ENCODE data around the gene ODC1.

Gene ODC1

DNA sequence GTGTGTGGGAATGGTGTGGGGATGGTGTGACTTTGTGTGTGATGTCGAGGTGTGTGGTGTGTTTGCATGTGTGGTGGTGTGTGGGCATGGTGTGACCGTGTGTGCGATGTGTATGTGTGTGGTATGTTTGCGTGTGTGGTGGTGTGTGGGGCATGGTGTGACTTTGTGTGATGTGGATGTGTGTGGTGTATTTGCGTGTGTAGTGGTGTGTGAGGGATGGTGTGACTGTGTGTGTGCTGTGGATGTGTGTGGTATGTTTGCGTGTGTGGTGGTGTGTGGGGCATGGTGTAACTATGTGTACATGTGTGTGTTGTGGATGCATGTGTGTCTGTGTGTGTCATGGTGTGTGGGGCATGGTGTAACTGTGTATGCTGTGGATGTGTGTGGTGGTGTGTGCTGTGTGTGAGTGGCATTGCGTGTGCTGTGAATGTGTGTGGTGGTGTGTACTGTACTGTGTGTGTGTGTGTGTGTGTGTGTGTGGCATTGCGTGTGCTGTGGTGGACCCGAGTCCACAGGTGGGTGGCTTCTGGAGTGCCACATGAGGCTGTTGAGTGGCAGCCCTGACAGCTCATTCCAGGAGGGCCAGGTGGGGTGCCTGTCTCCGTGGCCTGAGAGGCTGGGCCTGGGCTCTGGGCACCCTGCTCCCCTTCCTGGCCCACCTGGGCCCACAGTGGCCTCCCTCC lies 14.7 kb downstream of the ODC1 start:
- no peak for DNase-seq

- no peak for DNase-seq
Observed at GRCh38 chr2:10432311-10433181, 15.6 kb downstream of the ODC1 start.

- no peak for DNase-seq
Observed at GRCh38 chr2:10431797-10432196, 16.3 kb downstream of the ODC1 start.

- no peak for DNase-seq
Observed at GRCh38 chr2:10430886-10431622, 17.1 kb downstream of the ODC1 start.

DNA sequence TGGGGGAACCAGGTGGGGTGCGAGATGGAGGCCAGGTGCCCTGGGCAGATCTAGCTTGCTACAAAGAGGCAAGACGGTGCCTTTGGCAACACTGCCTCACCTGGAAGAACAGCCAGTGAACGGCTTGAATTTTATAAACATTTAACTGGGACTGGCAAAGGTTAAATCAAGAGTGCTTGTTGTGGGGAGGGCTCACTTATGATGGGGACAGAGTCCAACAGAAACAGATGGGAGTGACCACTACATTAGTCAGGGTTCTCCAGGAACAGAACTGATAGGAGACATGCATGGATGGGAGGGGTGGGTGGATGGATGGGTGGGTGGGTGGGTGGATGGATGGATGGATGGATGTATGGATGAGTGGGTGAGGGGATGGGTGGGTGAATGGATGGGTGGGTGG lies 19.2 kb downstream of the ODC1 start:
- no peak for DNase-seq

- no peak for DNase-seq
Observed at GRCh38 chr2:10428355-10428754, 19.8 kb downstream of the ODC1 start.

DNA sequence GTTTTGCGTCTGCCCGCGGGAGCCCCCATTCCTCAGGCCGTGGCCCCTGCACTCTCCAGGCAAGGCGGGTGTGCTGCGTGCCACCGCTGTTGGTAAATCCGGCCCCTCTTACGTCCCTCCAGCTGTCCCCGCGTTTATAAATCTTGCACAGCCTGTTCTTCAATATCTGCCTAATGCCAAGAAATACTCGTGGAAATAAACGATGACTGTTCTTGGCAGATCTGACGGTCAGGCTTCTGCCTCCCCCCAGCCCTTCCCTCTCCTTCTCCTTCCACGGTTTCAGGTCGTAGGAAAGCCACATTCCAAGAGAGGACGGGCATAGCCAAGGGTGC lies 20.5 kb downstream of the ODC1 start:
- DNase-seq = no peak

GRCh38 chr2:10426726-10427617 lies 21.2 kb downstream of the ODC1 start:
- DNase-seq = no peak

- no peak for DNase-seq
Observed at GRCh38 chr2:10425699-10426098, 22.4 kb downstream of the ODC1 start.

GRCh38 chr2:10424916-10425505 lies 23.1 kb downstream of the ODC1 start:
- DNase-seq = no peak

GRCh38 chr2:10424051-10424450 lies 24.1 kb downstream of the ODC1 start:
- DNase-seq = no peak

DNA sequence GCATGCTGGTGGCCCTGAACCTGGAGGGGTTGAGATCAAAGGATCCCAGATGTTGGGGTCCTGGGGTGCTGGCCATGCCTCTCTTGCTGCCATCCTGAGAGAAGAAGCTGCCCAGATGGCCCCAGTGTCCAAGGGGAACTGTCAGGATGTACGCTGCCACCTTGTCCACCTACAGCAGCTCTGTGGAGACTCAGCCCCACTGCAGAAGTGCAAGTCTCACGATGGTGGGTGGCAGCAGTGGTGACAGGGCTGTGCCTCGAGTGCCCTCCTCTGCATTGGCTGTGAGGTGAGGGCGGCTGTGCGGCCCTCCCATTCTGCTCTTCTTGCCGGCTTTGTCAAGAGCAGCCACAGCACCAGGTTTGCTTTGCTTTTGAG lies 24.7 kb downstream of the ODC1 start:
- no peak for DNase-seq

- no peak for DNase-seq
Observed at GRCh38 chr2:10422732-10423399, 25.3 kb downstream of the ODC1 start.

GRCh38 chr2:10422251-10422650 lies 25.9 kb downstream of the ODC1 start:
- no peak for DNase-seq

DNA sequence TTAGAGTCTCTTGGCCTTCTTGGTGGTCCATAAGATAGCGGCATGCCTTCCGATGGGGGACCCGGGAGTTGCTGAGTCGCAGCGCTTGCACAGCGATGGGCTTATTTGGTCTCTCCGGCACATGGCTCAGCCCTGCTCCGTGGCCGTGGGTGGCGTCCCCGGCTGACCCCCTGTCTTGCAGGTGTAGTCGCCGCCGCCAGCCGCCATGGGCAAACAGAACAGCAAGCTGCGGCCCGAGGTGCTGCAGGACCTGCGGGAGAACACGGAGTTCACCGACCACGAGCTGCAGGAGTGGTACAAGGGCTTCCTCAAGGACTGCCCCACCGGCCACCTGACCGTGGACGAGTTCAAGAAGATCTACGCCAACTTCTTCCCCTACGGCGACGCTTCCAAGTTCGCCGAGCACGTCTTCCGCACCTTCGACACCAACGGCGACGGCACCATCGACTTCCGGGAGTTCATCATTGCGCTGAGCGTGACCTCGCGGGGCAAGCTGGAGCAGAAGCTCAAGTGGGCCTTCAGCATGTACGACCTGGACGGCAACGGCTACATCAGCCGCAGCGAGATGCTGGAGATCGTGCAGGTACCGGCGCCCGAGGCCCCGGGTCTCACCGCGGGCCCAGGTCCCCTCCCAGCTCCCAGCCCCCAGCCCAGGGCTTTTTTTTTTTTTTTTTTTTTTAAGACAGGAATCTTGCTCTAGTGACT lies 28.4 kb downstream of the ODC1 start:
- DNase-seq = no peak

DNA sequence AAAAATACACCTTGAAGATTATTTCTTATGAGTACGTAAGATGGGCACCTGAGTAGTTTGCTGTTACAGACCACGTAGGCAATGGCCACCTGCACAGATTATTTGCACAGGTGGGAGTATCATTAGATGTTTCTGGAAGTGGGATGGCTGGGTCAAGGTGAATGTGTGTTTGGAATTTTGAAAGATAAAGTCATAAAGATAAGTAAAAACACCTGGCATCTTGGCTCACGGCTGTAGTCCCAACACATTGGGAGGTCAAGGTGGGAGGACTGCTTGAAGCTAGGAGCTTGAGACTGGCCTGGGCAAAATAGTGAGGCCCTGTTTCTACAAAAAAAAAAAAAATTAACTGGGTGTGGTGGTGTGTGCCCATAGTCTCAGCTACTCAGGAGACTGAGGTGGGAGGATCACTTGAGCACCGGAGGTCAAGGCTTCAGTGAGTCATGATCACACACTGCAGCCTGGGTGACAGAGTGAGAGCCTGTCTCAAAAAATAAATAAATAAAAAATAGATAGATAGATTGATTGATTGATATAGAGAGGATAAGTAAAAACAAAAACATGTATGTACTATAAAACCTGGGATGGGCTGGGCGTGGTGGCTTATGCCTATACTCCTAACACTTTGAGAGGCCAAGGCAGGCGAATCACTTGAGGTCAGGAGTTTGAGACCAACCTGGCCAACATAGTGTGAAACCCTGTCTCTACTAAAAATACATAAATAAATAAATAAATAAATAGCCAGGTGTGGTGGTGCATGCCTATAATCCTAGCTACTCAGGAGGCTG lies 30.4 kb downstream of the ODC1 start:
- no peak for DNase-seq

DNA sequence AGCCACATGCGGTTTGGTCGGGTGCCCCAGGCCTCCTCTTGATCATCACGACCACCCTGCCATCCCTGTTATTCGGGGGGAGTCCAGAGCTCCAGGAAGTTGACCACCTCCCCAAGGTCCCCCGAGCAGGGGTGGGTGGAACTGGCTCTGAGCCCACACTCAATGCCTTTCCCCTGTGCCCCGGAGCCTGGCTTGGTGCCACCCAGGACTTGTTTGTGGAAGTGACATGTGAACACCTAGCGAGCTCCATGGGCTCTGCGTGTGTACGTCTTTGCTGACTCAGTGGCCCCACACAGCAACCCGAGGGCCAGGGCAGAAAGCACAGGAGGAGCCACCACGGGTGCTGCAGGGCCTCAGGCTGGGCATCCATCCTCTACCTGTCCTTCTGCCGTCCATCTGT lies 32.5 kb downstream of the ODC1 start:
- DNase-seq = no peak

DNA sequence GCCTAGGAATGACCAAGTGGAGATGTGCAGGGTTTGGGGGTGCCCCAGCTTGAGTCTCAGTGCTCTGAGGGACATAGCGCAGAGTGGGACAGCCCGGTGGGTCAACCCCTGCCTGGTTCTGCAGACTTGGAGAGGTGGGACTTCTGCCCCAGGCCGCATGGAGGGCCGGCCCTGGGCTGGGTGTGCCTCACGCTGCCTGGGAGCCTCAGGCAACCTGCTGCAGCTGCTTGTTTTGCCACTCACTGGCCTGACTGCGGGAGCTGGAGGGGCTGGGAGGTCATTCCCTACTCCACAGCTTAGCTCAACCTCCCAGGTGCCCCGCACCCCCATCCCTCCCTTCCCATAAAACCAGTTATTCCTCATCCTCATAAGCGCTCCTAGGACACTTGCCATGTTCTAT lies 33.1 kb downstream of the ODC1 start:
- no peak for DNase-seq

DNA sequence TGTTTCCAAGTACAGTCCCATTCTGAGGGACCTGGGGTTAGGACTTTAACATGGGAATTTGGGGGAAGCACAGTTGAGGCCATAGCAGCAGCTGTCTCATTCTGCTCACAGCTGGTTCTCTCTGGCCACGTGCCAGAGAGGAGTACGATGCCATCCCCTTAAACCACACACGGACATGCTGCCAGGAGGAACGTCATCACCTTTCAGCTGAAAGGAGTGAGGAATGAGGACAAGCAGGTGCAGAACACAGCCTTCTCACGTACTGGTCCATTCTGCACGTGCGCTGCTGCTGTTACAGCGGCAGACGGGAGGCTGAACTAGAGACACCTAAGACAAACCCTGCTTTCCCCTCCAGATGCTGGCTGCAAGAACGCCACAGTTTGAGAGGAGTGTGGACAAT lies 33.5 kb downstream of the ODC1 start:
- no peak for DNase-seq

DNA sequence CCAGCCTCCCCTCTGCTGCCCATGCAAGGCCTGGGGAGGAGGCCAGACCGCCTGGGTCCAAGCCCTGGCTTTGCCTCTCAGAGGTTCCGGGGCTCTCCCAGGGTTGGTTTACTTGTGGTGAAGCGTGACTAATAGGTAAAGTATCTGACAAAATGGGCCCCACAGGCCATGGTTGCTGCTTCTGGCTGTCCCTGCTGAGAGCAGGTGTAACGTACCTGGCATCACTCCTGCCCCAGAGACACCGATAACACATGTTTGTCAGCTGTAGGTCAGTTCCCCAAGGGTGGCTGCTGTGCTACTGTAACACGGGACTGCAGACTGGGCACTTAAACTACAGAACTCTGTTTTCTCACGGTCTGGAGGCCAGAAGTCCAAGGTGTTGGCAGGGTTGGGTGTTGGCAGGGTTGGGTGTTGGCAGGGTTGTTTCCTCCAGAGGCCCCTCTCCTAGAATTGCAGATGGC lies 34.1 kb downstream of the ODC1 start:
- no peak for DNase-seq

All from activated CD4-positive, alpha-beta T cell treated with anti-CD3 and anti-CD28 coated beads, Interleukin-2, amount 50 U/mL, for 1 hour (primary cell).